HUES64 (cell line): ENCODE data around the gene TNPO3. TPM values are rescaled to one million over a fixed set of nuclear protein-coding genes. Genes with fewer than 3 reads are reported as not detected.

Source experiments
- H3K27ac ChIP-seq: 2 replicates; pipeline ENCODE4 v1.7.0; 2013; ENCODE audit warnings: low read depth, low read length, inconsistent platforms
- H3K27me3 ChIP-seq: 2 replicates; pipeline ENCODE4 v1.6.1; 2013; ENCODE audit warnings: mild to moderate bottlenecking, low read length; ENCODE audit not compliant: insufficient read depth
- H3K36me3 ChIP-seq: 2 replicates; pipeline ENCODE4 v1.6.1; 2013; ENCODE audit warnings: mild to moderate bottlenecking, low read length; ENCODE audit not compliant: insufficient read depth
- H3K4me1 ChIP-seq: 2 replicates; pipeline ENCODE4 v1.6.1; 2013; ENCODE audit warnings: mild to moderate bottlenecking, low read length, moderate library complexity; ENCODE audit not compliant: insufficient read depth
- H3K4me3 ChIP-seq: 2 replicates; pipeline ENCODE4 v1.5.1; 2013; ENCODE audit warnings: mild to moderate bottlenecking, low read length, moderate library complexity
- H3K9ac ChIP-seq: 2 replicates; pipeline ENCODE4 v1.6.1; 2013; ENCODE audit warnings: mild to moderate bottlenecking, low read depth, low read length
- H3K9me3 ChIP-seq: 2 replicates; pipeline ENCODE4 v1.6.1; 2013; ENCODE audit warnings: low read depth, low read length; ENCODE audit not compliant: insufficient read depth
- WGBS: fragments of 150-250, 120-280 bp; methylation state at CpG from one replicate; pipeline ENCODE4 v1.1.7; 2013; ENCODE audit warnings: missing lambda C conversion rate; 5-methylcytosine and 5-hydroxymethylcytosine counted together
- polyA plus RNA-seq, 2 experiments: library from polyadenylated mRNA; stranded (reverse); fragments of 50-300 nt; gene quantifications; one replicate each; pipeline ENCODE4 v1.2.3, GENCODE V29; 2013

Gene TNPO3
- polyA plus RNA-seq (2013, experiment 1 of 2) = 66.3 TPM
- 65.7 TPM for polyA plus RNA-seq (2013, experiment 2 of 2)

DNA sequence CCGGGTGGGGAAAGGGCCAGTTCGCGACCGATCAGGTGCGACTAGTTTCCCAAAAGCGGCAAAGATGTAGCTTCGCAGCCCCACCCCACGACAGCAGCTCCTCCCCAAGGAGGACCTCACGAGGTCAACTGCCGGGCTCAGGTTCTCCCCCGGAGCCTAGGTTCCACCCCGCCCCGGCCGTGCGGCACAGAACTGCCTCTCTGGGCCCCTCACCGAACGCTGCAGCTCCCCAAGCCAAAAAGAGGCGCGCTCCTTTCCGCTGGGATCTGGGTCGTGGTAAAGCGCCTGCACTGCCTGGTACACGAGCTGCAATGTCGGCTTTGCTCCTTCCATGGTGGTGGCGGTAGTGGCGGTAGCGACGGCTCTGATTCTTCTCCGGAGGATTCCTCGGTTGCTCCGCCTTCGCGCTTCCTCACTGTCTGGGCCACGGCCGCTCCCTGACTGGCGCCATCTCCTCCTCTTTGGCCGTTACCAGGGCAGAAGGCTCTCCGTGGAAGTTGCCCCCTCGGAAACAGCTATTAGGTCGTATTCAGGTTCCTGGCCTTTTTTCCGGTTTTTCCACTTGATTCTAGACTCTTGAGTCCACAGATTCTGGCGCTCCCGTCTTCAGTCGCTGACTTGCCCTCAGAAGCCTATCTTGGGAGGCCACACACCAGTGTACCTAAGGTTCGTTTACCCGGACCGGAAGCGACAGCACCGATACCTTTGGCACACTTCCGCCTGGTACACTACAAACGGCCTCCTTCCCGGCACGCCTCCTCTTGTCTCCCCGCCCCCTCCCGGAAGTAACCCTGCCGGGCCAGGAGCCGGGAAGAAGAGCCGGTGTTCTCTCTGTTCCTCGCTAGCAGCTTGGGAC, at the start of gene TNPO3:
TNPO3 (minus strand) TSS at position 674 of the 856 bp plus-strand sequence; CDS start at position 333, 341 bp downstream.
- Histone ChIP-seq H3K9me3 (no peaks in the 10 kb centered on the region), H3K27ac (peak within 1 kb of the TSS; percentile 99)
- under 1% methylated on average over 59 of the region's 59 CpGs for WGBS

GRCh38 chr7:129103561-129104324, 48.8 kb upstream of the TNPO3 start:
- no peak overlapping the region for H3K9ac ChIP-seq

More for the DNA sequence above, at the start of gene TNPO3:
- Histone ChIP-seq H3K27me3 (no peaks in the 10 kb centered on the region), H3K4me1 (peaks cover 12% of the 10 kb centered on the region), H3K4me3 (peak within 1 kb of the TSS; percentile 86), H3K9ac (peak within 1 kb of the TSS; percentile 97), H3K36me3 (peaks cover 9% of the 10 kb centered on the region; the same call in 1 of the 2 replicates)

DNA sequence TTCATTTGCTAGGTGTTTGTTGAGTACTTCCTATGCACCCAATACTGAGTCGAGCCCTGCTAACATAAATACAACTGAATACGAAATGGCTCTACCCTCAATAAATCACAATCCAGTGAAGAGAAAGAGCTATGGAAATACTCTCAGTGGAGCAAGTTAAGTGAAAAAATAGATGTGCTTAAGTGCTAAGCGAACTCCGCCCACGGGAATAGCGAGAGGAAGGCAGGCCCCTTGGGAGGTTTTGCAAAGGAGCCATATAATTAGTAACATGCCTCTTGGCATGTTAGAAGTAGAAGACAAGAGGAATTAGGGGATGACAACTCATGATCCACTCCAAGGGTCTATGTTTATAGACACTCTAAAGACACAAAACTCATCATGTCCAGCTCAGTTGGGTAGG, 46.8 kb upstream of the TNPO3 start:
- no peaks in the 10 kb centered on the region for H3K36me3 ChIP-seq
- H3K27ac ChIP-seq = no peak overlapping the region
- WGBS = 91% methylated on average over 5 of the region's 6 CpGs
- H3K4me3 ChIP-seq = no peak overlapping the region
- H3K9ac ChIP-seq = no peak overlapping the region
- H3K4me1 ChIP-seq = no peaks in the 10 kb centered on the region
- H3K27me3 ChIP-seq = no peaks in the 10 kb centered on the region
- H3K9me3 ChIP-seq = no peaks in the 10 kb centered on the region

More at GRCh38 chr7:129103561-129104324, 48.8 kb upstream of the TNPO3 start:
- 90% methylated on average over 3 of the region's 4 CpGs for WGBS
- Histone ChIP-seq H3K27ac (no peak overlapping the region), H3K9me3 (no peaks in the 10 kb centered on the region), H3K4me1 (no peaks in the 10 kb centered on the region), H3K36me3 (no peaks in the 10 kb centered on the region), H3K27me3 (no peaks in the 10 kb centered on the region), H3K4me3 (no peak overlapping the region)

DNA sequence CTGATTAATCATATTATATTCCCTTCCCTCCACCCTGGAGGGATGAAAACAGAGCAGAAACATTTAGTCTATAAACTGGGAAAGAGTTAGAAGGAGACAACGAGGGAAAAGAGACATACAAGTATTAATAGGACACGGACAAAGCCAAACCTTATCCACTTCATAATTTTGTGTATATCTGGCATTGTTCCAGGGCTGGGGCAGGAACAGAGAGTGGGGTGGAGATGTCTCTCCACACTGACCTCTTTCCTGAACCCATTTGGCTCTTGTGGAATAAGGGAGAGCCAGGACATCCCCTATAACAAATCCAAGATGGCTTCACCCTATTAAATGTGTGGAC, 45.9 kb upstream of the TNPO3 start:
- H3K27me3 ChIP-seq = no peaks in the 10 kb centered on the region
- no peak overlapping the region for H3K27ac ChIP-seq
- H3K4me3 ChIP-seq = no peak overlapping the region
- no peaks in the 10 kb centered on the region for H3K4me1 ChIP-seq
- H3K9me3 ChIP-seq = no peaks in the 10 kb centered on the region
- no peak overlapping the region for H3K9ac ChIP-seq
- WGBS = 100% methylated on average over 1 of the region's 2 CpGs
- no peaks in the 10 kb centered on the region for H3K36me3 ChIP-seq

DNA sequence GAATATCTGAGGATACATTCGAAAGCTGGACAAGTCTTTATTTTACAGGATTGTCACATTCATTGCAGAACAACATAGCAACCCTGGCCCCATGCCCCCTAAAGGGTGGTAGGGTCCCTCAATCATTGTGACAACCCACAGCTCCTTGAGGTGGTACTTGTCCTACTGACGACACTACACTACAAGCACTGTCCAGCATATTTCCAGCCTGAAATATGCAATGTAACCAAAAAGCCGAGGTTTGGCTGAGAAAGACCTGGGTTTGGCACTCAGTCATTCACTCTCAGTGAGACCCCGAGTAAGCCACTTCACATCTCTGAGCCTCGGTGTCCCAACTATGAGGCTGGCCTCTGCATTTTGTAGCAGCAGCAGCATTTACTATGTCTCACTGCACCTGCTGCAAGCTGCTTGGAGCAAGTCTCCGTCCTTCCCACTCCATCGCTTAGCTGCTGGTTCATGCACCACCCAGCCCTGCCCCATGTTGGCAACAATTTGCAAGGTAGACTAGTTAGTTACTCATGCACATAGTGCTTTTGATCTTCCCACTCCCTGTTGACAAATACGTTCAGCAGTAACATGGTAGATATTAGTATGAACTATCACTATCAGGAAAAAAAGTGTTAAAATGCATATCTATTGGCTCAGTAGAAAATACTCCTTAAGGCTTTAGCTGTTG, 43.6 kb upstream of the TNPO3 start:
- 83% methylated on average over 7 of the region's 8 CpGs for WGBS

DNA sequence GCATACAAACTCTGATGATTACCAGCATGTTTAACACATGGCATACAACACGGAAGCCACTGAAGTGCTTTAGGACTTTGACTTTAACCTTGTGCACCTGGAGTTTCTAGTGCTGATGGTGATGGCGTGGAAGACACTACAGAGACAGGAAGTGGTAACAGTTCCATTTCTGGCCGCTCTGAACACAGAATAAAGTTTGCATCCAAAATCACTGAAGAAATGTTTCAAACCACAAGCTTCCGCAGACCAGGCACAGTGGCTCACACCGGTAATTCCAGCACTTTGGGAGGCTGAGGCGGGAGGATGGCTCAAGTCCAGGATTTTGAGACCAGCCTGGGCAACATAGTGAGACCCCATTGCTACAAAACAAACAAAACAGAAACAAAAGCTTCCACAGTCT, 40.3 kb upstream of the TNPO3 start:
- H3K36me3 ChIP-seq = no peaks in the 10 kb centered on the region
- no peak overlapping the region for H3K4me3 ChIP-seq
- no peaks in the 10 kb centered on the region for H3K9me3 ChIP-seq
- H3K27me3 ChIP-seq = no peaks in the 10 kb centered on the region
- H3K27ac ChIP-seq = no peak overlapping the region
- H3K9ac ChIP-seq = no peak overlapping the region
- H3K4me1 ChIP-seq = no peaks in the 10 kb centered on the region; the same call in 1 of the 2 replicates
- WGBS = 89% methylated on average over 6 of the region's 6 CpGs

More for the DNA sequence above, 43.6 kb upstream of the TNPO3 start:
- H3K36me3 ChIP-seq = no peaks in the 10 kb centered on the region
- no peak overlapping the region for H3K27ac ChIP-seq
- H3K9me3 ChIP-seq = no peaks in the 10 kb centered on the region
- no peaks in the 10 kb centered on the region for H3K4me1 ChIP-seq
- no peak overlapping the region for H3K9ac ChIP-seq
- no peaks in the 10 kb centered on the region for H3K27me3 ChIP-seq
- H3K4me3 ChIP-seq = no peak overlapping the region

DNA sequence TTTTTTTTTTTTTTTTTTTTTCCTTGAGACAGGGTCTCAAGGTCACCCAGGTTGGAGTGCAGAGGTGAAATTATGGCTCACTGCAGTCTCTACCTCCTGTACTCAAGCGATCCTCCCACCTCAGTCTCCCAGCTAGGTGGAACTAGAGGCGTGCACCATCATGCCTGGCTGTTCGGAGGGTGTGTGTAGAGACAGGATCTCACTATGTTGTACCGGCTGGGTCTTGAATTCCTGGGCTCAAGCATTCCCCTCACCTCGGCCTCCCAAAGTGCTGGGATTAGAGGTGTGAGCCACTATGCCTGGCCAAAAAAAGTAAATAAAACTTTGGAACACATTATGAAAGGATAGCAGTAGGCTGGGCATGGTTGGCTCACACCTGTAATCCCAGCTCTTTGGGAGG, 39.6 kb upstream of the TNPO3 start:
- H3K36me3 ChIP-seq = no peaks in the 10 kb centered on the region
- no peak overlapping the region for H3K9ac ChIP-seq
- 96% methylated on average over 5 of the region's 5 CpGs for WGBS
- H3K9me3 ChIP-seq = no peaks in the 10 kb centered on the region
- no peaks in the 10 kb centered on the region; the same call in 1 of the 2 replicates for H3K4me1 ChIP-seq
- H3K4me3 ChIP-seq = no peak overlapping the region
- H3K27ac ChIP-seq = no peak overlapping the region
- no peaks in the 10 kb centered on the region for H3K27me3 ChIP-seq

DNA sequence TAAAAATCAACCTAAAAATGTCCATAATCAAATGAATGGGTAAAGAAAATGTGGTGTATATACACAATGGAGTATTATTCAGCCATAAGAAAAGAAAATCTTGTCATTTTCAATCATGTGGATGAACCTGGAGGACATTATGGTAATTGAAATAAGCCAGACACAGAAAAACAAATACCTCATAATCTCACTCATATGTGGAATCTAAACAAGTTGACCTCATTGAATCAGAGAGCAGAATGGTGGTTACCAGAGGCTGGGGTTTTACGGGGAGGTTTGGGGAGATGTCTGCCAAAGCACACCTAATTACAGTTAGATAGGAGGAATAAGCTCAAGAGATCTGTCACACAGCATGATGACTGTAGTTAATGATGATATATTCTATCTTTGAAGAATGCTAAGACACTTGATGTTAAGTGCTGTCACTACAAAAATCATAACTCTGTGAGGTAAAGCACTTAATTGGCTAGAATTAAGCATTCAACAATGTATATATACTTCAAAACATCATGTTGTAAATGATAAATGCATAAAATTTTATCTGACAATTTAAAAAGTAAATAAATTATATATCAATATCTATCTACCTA, 39.1 kb upstream of the TNPO3 start:
- Histone ChIP-seq H3K4me1 (no peaks in the 10 kb centered on the region; the same call in 1 of the 2 replicates), H3K27me3 (no peaks in the 10 kb centered on the region), H3K36me3 (no peaks in the 10 kb centered on the region), H3K9ac (no peak overlapping the region), H3K27ac (no peak overlapping the region), H3K4me3 (no peak overlapping the region), H3K9me3 (no peaks in the 10 kb centered on the region)
- WGBS = 93% methylated on average over 1 of the region's 1 CpG

DNA sequence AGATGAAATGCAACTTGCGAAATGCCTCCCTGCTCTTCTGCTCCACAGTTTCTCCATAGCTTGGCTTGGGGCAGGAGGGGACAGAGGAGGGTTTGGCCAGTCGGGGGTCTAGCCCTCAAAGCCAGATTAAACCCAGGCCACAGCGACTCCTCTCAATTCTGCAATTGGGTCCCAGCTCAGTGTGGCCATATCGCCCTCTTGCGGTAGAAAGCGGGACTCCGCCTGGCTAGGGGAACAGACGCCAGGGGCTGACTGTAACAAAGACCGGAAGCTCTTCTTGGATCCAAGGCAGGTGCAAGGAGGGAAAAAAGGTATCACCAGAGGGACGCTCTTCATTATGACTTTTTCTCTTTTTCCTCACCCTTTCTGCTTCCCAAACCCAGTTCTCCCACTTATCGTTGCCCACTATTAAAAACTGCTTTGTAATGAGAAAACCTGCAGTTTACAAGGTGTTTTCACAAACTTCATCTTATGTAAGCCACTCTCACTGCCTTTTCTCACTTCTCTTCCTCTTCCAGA, 36.6 kb upstream of the TNPO3 start:
- Histone ChIP-seq H3K9ac (no peak overlapping the region), H3K4me1 (no peaks in the 10 kb centered on the region; the same call in 1 of the 2 replicates), H3K27me3 (no peaks in the 10 kb centered on the region), H3K27ac (no peak overlapping the region), H3K36me3 (no peaks in the 10 kb centered on the region), H3K4me3 (no peak overlapping the region), H3K9me3 (no peaks in the 10 kb centered on the region)
- 11% methylated on average over 11 of the region's 11 CpGs for WGBS

DNA sequence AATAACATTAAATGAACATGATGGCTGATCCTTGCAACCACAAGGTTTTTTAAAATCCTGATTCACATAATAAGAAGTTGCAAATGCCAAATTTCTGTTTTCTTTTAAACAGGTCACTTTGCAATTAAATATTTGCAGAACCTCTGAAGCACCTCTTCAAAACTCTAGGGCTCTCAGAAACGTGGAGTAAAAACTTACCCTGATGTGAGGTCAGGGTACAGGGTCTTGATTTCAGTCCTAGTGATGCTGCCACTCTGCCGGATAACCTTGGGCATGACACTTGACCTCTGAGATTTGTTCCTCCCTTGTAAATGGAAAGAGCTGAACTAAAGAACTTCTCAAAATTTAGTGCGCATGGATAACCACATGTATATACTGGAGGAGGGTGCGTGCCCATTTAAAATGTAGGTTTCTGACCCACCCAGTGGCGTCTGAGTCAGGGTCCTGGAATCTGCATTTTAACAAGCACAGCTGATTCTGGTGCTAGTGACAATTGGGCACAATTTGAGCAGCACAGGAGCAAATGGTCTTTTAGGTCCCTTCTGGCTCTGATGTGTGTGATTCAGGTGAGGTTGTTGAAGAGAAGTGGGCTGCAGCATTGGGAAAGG, 35.5 kb upstream of the TNPO3 start:
- no peak overlapping the region for H3K4me3 ChIP-seq
- no peak overlapping the region for H3K27ac ChIP-seq
- H3K9ac ChIP-seq = no peak overlapping the region
- no peaks in the 10 kb centered on the region; the same call in 1 of the 2 replicates for H3K4me1 ChIP-seq
- H3K27me3 ChIP-seq = no peaks in the 10 kb centered on the region
- H3K36me3 ChIP-seq = no peaks in the 10 kb centered on the region
- no peaks in the 10 kb centered on the region for H3K9me3 ChIP-seq
- 65% methylated on average over 5 of the region's 5 CpGs for WGBS
